Measurements from ENCODE around the gene HTR6.

Gene HTR6

DNA sequence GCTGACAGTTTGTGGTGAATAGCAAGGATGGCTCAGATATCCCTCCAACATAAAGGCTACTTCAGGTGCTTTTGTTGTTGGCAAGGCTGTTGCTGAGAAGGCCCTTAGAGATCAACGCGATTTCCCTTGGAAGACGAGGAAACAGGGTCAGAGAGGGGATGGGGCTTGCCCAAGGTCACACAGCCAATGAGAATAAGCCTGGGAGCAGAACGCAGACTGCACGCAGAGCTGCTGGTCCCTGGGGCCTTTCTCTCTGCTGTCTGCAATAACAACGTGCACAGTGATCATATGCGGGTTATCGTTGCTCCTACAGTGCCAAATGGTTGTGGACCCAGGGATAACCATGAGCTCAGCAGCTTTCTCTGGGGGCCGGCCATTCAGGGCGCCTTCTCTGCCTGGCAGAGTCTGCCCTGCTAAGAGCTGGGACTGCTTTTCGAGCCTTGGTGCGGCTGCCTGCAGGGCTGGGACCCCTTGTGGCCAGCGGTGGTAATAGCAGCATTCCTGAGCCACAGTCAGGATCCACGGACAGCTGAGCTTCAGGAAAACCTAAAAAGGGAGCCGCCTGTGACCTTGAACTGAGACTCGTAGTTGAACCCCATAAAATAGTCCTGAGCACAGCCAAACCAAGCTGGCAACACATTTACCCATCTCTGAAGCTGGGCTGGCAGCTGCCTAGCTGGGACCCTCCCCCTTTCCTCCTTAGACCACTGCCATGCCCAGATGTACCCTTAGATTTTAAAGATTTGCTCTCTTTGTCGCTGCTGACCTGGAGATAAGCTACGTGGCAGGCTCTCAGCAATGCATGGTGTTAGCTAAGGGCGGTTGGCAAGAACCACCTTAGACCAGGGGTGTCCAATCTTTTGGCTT, 39.8 kb downstream of the HTR6 start:
- peak; percentile 56 for DNase-seq
- in situ Hi-C loops (cut with HindIII; ENCODE audit: low pct_ligation_motif_present, low pct_unique_long_range_greater_than_20kb, low sequenced_read_pairs): no loop called here

GRCh38 chr1:19705464-19705863, 40.8 kb downstream of the HTR6 start:
- no peak for DNase-seq
- in situ Hi-C loops (cut with HindIII; ENCODE audit: low pct_ligation_motif_present, low pct_unique_long_range_greater_than_20kb, low sequenced_read_pairs): no loop called here

- DNase-seq: no peak
- in situ Hi-C loops (cut with HindIII; ENCODE audit: low pct_ligation_motif_present, low pct_unique_long_range_greater_than_20kb, low sequenced_read_pairs): no loop called here
Observed at GRCh38 chr1:19706136-19706535, 41.5 kb downstream of the HTR6 start.

DNA sequence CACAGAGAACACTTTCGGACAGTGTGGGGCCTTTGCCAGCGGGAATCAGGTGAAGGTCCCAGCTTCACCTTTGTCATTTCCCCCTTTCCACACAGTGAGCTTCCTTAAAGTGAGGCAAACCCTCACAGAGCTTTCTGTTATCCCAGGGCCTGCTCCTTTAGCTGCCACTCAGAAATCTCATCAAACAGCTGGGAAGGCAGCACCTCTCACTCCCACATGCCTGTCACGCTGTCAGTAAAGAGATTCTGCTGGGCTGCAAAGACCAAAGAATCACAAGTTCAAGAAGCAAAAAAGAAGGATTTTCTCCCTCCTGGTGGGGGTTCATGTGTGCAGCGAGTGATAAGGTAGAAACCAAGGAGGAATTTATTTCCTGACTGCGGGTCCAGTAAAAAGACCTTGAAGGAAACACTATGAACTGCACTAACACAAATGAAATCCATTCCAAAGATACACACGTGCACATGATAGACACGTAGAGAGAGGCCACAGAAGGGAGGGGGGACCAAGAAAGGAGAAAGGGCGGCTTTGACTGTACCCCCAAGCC, 44.0 kb downstream of the HTR6 start:
- no peak for DNase-seq
- in situ Hi-C loops (cut with HindIII; ENCODE audit: low pct_ligation_motif_present, low pct_unique_long_range_greater_than_20kb, low sequenced_read_pairs): no loop called here

DNA sequence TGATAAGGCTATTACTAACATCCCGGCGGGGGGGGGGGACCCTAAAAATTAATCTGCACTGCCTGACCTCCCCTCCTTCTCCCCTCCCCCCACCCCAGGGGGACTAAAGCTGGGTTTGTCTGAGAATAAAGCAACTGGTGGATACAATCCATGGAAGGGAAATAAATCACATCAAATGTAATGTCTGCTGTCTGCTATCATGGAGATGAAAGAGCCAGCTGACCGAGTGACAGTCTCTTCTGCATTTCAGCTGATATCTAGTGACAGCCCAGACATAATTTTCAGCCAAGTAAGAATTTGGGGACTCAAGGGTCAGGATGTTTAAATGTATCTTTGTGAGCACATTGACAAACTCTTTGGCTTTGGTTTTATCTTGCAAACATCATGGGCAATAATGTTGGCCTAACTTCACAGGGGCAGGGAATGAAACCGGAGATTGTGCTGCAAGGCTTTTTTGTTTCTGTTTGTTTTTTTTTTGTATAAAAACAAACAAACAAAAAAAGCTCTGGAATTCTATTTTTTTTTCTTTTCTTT, 44.7 kb downstream of the HTR6 start:
- in situ Hi-C loops (cut with HindIII; ENCODE audit: low pct_ligation_motif_present, low pct_unique_long_range_greater_than_20kb, low sequenced_read_pairs): no loop called here

GRCh38 chr1:19710825-19711611, 46.3 kb downstream of the HTR6 start:
- no peak for DNase-seq
- in situ Hi-C loops (cut with HindIII; ENCODE audit: low pct_ligation_motif_present, low pct_unique_long_range_greater_than_20kb, low sequenced_read_pairs): no loop called here

More for the DNA sequence above, 44.7 kb downstream of the HTR6 start:
- DNase-seq: no peak

DNA sequence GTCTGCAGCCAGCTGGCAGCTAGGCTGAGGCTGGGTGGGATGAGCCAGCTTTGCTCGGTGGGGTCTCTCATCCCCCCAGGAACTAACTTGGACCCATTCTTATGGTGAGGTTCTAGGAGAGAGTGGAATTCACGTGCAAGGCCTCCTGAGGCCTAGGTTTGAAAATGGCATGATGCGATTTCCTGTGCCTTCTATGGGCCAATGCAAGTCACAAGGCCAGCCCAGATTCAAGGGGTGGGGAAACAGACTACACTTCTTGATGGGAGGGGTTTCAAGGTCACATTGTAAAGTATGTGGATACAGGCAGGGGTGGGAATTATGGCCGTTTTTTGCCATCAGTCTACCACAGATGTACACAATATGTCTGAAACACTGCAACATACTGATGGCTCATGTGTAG, 48.3 kb downstream of the HTR6 start:
- DNase-seq: no peak
- in situ Hi-C loops (cut with HindIII; ENCODE audit: low pct_ligation_motif_present, low pct_unique_long_range_greater_than_20kb, low sequenced_read_pairs): no loop called here

DNA sequence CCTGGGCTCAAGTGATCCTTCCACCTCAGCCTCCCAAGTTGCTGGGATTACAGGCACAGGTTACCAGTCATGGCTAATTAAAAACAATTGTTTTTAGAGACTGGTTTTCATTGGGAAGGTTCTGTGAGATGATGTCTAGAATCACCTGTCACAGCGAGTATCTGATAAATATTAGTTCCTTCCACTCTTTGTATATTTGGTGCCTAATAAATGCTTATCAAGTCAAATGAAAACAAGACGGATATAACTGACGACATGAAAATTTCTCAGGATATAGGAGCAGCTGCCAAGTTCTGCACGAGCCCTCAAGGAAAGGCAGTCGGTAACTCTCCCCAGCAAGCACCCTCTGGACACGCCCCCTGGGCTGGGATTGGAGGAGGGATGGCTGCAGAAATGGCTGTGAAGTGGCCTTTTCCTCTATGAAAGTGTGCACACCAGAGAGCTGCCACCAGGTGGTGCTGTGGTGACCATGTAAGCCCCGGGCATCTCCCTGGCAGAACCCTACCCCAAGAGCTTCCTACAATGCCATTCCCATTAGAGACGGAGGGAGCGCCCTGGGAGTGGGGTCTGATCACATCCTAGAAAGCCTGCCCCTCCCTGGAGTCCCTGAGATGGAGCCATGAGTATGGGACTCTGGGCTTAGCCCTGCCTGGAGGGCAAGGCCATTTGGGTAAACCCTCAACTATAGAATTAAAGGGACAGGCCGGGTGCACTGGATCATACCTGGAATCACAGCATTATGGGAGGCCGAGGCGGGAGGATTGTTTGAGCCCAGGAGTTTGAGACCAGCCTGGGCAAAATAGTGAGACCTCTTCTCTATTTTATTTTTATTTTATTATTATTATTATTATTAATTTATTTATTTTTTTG, 50.9 kb downstream of the HTR6 start:
- peak; percentile 95 for DNase-seq

DNA sequence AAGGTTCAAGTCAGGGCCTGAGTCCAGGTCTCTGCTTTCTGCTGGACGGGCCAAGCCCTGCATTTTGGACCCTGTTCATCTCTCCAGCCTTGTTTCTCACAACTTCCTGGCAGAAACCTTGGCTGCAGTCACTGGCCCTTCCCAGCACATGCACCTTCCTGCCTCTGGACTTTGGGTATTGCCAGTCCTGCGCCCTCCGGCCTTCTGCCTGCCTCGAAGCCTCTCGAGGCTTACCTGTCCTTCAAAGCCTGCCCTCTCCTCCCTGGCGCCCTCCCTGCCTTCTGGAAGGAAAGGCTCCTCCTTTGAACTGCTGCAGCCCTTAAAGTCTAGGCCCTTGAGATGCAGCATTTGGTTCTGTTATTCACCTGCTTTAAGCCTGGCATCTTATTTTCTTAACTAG, 52.8 kb downstream of the HTR6 start:
- in situ Hi-C loops (cut with HindIII; ENCODE audit: low pct_ligation_motif_present, low pct_unique_long_range_greater_than_20kb, low sequenced_read_pairs): no loop called here
- no peak for DNase-seq

More for the DNA sequence above, 50.9 kb downstream of the HTR6 start:
- in situ Hi-C loops (cut with HindIII; ENCODE audit: low pct_ligation_motif_present, low pct_unique_long_range_greater_than_20kb, low sequenced_read_pairs): no loop called here

DNA sequence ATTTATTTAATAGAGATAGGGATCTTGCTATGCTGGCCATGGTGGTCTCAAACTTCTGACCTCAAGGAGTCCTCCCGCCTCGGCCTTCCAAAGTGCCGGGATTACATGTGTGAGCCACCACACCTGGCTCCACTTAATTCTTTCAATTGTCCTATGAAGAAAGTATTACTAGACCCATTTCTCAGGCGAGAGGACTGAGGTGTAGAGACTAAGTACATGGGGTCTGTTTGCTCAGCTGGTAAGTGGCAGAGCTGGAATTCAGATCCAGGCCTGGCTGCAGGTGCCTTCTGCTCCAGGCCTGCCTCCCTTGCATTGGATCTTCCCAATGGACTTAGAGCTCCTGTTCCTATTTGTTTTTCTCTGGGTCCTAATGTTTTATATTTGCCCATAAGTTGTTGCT, 55.5 kb downstream of the HTR6 start:
- DNase-seq: no peak
- in situ Hi-C loops (cut with HindIII; ENCODE audit: low pct_ligation_motif_present, low pct_unique_long_range_greater_than_20kb, low sequenced_read_pairs): no loop called here

- DNase-seq: no peak
- in situ Hi-C loops (cut with HindIII; ENCODE audit: low pct_ligation_motif_present, low pct_unique_long_range_greater_than_20kb, low sequenced_read_pairs): no loop called here
Observed at GRCh38 chr1:19720973-19721372, 56.3 kb downstream of the HTR6 start.

GRCh38 chr1:19723874-19724273, 59.2 kb downstream of the HTR6 start:
- DNase-seq: no peak
- in situ Hi-C loops (cut with HindIII; ENCODE audit: low pct_ligation_motif_present, low pct_unique_long_range_greater_than_20kb, low sequenced_read_pairs): no loop called here

DNA sequence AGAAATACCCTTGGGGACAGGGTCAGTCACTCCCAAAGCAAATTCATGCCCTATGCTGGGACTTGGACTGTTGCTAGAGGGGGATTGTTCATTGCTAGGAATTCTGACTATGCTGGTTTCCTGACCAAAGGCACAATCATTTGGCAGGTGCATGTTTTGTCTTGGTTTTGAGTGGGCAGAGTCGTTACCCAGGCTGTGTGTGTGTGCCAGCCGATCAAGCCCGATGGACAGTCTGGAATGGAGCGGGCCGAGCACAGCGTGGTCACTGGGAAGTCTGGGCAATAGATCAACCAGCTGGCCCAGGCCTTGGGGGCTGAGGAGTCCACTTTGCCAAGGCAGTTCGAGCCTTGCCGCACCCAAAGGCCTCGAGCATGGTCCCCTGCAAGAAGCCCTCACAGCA, 60.9 kb downstream of the HTR6 start:
- DNase-seq: no peak

DNA sequence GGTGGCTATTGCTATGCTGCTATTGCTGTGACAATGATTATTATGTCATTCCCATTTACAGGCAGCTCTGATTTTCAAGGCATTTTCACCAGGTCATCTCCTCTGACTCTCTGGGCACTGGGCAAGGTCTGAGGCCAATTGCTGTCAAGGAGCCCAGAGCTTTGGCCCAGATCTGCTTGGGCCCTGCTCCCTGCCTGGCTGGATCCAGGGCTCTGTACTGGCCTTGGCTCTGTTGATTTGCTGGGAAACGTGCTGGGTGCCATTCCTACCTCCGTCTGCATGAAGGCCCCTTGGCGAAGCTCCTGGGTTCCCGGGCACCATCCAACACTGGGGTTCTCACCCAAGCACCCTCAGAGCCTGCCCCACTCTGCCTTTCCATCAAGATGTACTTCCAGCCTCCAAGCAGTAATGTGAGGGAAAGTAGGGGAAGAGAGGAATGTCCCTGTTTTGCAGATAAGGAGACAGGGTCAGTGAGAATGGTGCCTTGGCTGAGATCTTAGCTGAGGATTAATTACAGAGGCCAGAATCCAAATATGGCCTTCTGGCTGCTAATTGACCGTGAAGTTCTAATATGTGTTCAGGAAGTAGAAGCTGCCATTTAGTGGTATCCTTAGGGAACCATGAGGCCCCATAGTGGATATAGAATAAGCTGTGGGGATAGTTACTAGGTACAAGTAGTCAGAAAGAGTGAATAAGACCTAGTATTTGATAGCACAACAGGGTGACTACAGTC, 63.9 kb downstream of the HTR6 start:
- no peak for DNase-seq
- in situ Hi-C loops (cut with HindIII; ENCODE audit: low pct_ligation_motif_present, low pct_unique_long_range_greater_than_20kb, low sequenced_read_pairs): no loop called here

More for the DNA sequence above, 60.9 kb downstream of the HTR6 start:
- in situ Hi-C loops (cut with HindIII; ENCODE audit: low pct_ligation_motif_present, low pct_unique_long_range_greater_than_20kb, low sequenced_read_pairs): no loop called here

- no peak for DNase-seq
- in situ Hi-C loops (cut with HindIII; ENCODE audit: low pct_ligation_motif_present, low pct_unique_long_range_greater_than_20kb, low sequenced_read_pairs): no loop called here
Observed at GRCh38 chr1:19730232-19730631, 65.6 kb downstream of the HTR6 start.
